Measurements from ENCODE around the gene ALPL. TPM values are rescaled to one million over a fixed set of nuclear protein-coding genes. Genes with fewer than 3 reads are reported as not detected.

Gene ALPL
- polyA plus RNA-seq, 2 of the 4 experiments (the other 2 are of a cell fraction), result 0.06 to 0.31 TPM

DNA sequence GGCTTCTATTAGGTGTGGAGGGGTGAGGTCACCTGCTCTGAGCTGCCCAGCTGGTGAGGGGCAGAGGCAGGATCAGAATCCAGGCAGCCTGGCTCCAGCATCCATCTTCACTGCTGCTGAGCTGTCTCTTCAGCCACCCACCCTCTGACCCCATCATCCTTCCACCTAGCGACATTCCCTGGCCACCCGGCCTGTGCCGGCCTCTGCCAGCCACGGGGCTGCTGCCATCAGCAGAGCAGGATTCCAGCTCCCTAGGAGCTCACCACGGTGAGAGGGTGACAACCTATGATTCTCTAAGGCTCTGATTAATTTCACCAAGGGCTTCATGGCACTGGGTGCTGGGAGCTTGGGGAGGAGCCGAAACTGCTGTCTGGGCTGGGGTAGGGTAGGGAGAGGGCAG is 32.1 kb downstream of the ALPL start:
- Histone ChIP-seq H3K4me1 (no peaks in the 10 kb centered on the region), H3K4me3 (no peak overlapping the region), H3K4me2 (no peak overlapping the region), H3K27ac (no peak overlapping the region), H3K9me3 (no peaks in the 10 kb centered on the region)
- ChIA-PET POLR2A (no interaction called here), CTCF (interaction anchor here (0.6 to 1.3 kb wide), 5 partner anchors 9 to 166 kb away, joined by 3 to 4 read pairs (median 3); no protein-coding TSS in a partner anchor)
- ATAC-seq (no peak), FAIRE-seq (no peak), DNase-seq (ENCODE audit: low read depth in 1 of 2, low spot score in 1 of 2) (no peak)
- TF ChIP-seq PHF8 (IDR thresholded peaks at IDR 0.05; ENCODE audit: borderline replicate concordance, low read depth) (no peak), CHD4 (IDR thresholded peaks at IDR 0.05; ENCODE audit: borderline replicate concordance) (no peak)
- WGBS (ENCODE audit: missing lambda C conversion rate), result 94% methylated on average over 4 of the region's 6 CpGs

GRCh38 chr1:21541835-21542234 is 32.6 kb downstream of the ALPL start:
- ChIA-PET POLR2A (no interaction called here), CTCF (interaction anchor here (0.6 to 2.1 kb wide), 4 partner anchors 26 to 167 kb away, joined by 3 to 6 read pairs (median 3); no protein-coding TSS in a partner anchor)
- Histone ChIP-seq H3K9me3 (no peaks in the 10 kb centered on the region), H3K4me3 (no peak overlapping the region), H3K27ac (no peak overlapping the region), H3K4me1 (no peaks in the 10 kb centered on the region), H3K4me2 (no peak overlapping the region)
- TF ChIP-seq, protein P1, sequence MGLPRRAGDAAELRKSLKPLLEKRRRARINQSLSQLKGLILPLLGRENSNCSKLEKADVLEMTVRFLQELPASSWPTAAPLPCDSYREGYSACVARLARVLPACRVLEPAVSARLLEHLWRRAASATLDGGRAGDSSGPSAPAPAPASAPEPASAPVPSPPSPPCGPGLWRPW (IDR thresholded peaks at IDR 0.05), result no peak
- no peak for TF ChIP-seq HEYL (CRISPR knock-in tag; IDR thresholded peaks at IDR 0.05)
- WGBS (ENCODE audit: missing lambda C conversion rate), result 88% methylated on average over 3 of the region's 3 CpGs
- DNase-seq (ENCODE audit: low read depth in 1 of 2, low spot score in 1 of 2), result no peak
- ATAC-seq, result no peak
- no peak for FAIRE-seq

DNA sequence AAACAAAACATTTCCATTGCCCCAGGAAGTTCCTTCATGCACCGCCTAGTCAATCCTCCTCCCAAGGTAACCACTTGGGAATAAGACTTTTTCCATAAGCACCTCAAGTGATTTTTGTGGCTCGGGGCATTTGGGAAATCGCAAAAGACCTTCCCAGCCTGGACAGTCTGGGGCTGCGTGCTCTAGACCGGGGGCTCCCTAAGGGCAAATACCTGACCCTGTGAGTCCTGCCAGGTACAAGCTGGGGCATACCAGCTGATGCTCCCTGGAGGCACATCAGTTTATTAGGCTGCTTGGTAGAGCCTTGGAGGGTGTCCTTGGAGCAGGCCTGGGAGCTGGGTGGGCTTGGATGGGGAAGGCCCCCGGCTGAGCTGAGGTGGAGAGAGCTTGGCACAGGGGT is 34.4 kb downstream of the ALPL start:
- ChIA-PET CTCF (interaction anchor here (1.5 to 2.1 kb wide), 4 partner anchors 8 to 116 kb away, joined by 3 to 6 read pairs (median 5); partner anchors contain the start of gene ALPL), POLR2A (no interaction called here)
- H3K4me2 ChIP-seq, result no peak overlapping the region
- no peaks in the 10 kb centered on the region for H3K4me1 ChIP-seq
- 94% methylated on average over 5 of the region's 6 CpGs for WGBS (ENCODE audit: missing lambda C conversion rate)
- H3K27ac ChIP-seq, result no peak overlapping the region
- no peak for ATAC-seq
- H3K4me3 ChIP-seq, result no peak overlapping the region
- no peaks in the 10 kb centered on the region for H3K9me3 ChIP-seq
- no peak for DNase-seq (ENCODE audit: low read depth in 1 of 2, low spot score in 1 of 2)
- no peak for FAIRE-seq
- TF ChIP-seq MYC (IDR thresholded peaks at IDR 0.05; ENCODE audit: borderline replicate concordance, low read length), result no peak
- TF ChIP-seq HEYL (CRISPR knock-in tag; IDR thresholded peaks at IDR 0.05), result no peak
- no peak for TF ChIP-seq GATA3 (IDR thresholded peaks at IDR 0.05; ENCODE audit: borderline replicate concordance)
- TF ChIP-seq JUNB (IDR thresholded peaks at IDR 0.05), result no peak
- TF ChIP-seq HDAC2 (IDR thresholded peaks at IDR 0.05), result no peak
- no peak for TF ChIP-seq EHF (CRISPR knock-in tag; IDR thresholded peaks at IDR 0.05)
- no peak for TF ChIP-seq TP53 (CRISPR knock-in tag; IDR thresholded peaks at IDR 0.05)
- no peak for TF ChIP-seq CBX2 (IDR thresholded peaks at IDR 0.05; ENCODE audit: borderline replicate concordance, low read depth)
- TF ChIP-seq MAFK (IDR thresholded peaks at IDR 0.05; ENCODE audit: partially characterized antibody), result no peak
- no peak for TF ChIP-seq E2F6 (IDR thresholded peaks at IDR 0.05; ENCODE audit: borderline replicate concordance, low read depth)
- TF ChIP-seq ZC3H11A (IDR thresholded peaks at IDR 0.05), result no peak

DNA sequence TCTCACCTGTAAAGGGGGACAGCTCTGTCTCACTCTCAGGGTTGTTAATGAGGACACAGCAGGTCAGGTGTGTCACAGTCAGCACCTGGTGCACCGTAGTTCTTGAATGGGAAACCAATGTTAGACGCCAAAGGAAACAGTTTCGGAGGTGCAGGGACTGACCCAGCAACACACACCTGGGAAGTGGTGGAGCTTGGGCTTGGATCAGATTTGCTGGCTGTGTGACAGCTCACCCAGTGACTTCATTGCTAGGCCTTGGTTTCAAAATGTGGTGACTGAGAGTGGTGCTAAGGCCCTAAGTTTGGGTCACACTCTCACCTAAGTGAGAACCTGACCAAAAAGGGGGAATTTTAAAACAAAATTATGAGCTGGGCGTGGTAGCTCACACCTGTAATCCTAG is 34.9 kb downstream of the ALPL start:
- CTCF ChIA-PET, result interaction anchor here (0.7 to 2.1 kb wide), 5 partner anchors 9 to 174 kb away, joined by 3 to 6 read pairs (median 5); partner anchors contain the start of gene ALPL
- DNase-seq (ENCODE audit: low read depth in 1 of 2, low spot score in 1 of 2) (no peak), FAIRE-seq (no peak), ATAC-seq (no peak)
- 86% methylated on average over 2 of the region's 4 CpGs for WGBS (ENCODE audit: missing lambda C conversion rate)
- Histone ChIP-seq H3K4me3 (no peak overlapping the region), H3K27ac (no peak overlapping the region), H3K4me2 (no peak overlapping the region), H3K4me1 (no peaks in the 10 kb centered on the region), H3K9me3 (no peaks in the 10 kb centered on the region)
- POLR2A ChIA-PET, result no interaction called here
- TF ChIP-seq NR3C1 (IDR thresholded peaks at IDR 0.05) (no peak), EHMT2 (IDR thresholded peaks at IDR 0.05; ENCODE audit: low read depth) (no peak), RARB (CRISPR knock-in tag; IDR thresholded peaks at IDR 0.05) (no peak), HDAC2 (IDR thresholded peaks at IDR 0.05) (no peak), KDM5A (IDR thresholded peaks at IDR 0.05) (no peak), JUN (IDR thresholded peaks at IDR 0.05) (no peak), ZFP36 (IDR thresholded peaks at IDR 0.05; ENCODE audit: borderline replicate concordance, partially characterized antibody) (no peak), SMC3 (IDR thresholded peaks at IDR 0.05) (no peak), MYC (IDR thresholded peaks at IDR 0.05; ENCODE audit: borderline replicate concordance, low read length) (no peak), FOSB (CRISPR knock-in tag; IDR thresholded peaks at IDR 0.05) (no peak), RFX5 (IDR thresholded peaks at IDR 0.05) (no peak)

All from A549 (cell line).